Urinary bladder (tissue), 4 donors: ENCODE results near the gene CCAR1. TPM values are rescaled to one million over a fixed set of nuclear protein-coding genes. Genes with fewer than 3 reads are reported as not detected.
"Not testable (repeated sequence)": the region's sequence is repeated elsewhere in the genome, so short reads cannot be mapped to it uniquely, and the experiment has no call there.

Experiments used
- DNase-seq: peaks from one replicate; pipeline ENCODE4 v3.0.0-alpha.2; 2015; ENCODE audit errors: extremely low spot score
- H3K27ac ChIP-seq: one replicate; pipeline ENCODE4 v1.5.1; 2013; ENCODE audit warnings: low read depth, mild to moderate bottlenecking, moderate library complexity
- H3K36me3 ChIP-seq: one replicate; pipeline ENCODE4 v1.6.1; 2013; ENCODE audit warnings: mild to moderate bottlenecking, moderate library complexity; ENCODE audit not compliant: insufficient read depth
- H3K4me1 ChIP-seq: one replicate; pipeline ENCODE4 v1.6.1; 2013; ENCODE audit warnings: mild to moderate bottlenecking, moderate library complexity; ENCODE audit not compliant: insufficient read depth
- H3K4me3 ChIP-seq: one replicate; pipeline ENCODE4 v1.5.1; 2013; ENCODE audit warnings: low read depth, low read length
- WGBS: extraction: QIAGEN DNeasy Blood & Tissue Kit; methylation state at CpG from one replicate; pipeline ENCODE4 v1.1.7; 2013; 5-methylcytosine and 5-hydroxymethylcytosine counted together
- polyA plus RNA-seq: library from polyadenylated mRNA; stranded (reverse); fragments of 200-250 nt; gene quantifications from one replicate; pipeline ENCODE4 v1.2.3, GENCODE V29; 2013
- total RNA-seq: library from RNA; depleted of rRNA; stranded (reverse); fragments of >200 nt; gene quantifications from one replicate; pipeline ENCODE4 v1.2.3, GENCODE V29; 2014
- donor health status: healthy with polysubstance abuse.
- donor health status: healthy.

CCAR1 gene
- total and polyA plus RNA-seq, 2 donors: 21.7 to 57.1 TPM

- Histone ChIP-seq H3K4me3 (no peak overlapping the region), H3K27ac (no peak overlapping the region), H3K36me3 (peaks cover 2% of the 10 kb centered on the region), H3K4me1 (no peaks in the 10 kb centered on the region)
- DNase-seq: no peak
- 76% methylated on average over 1 of the region's 1 CpG for WGBS
Observed at GRCh38 chr10:68792115-68792514, 71.1 kb downstream of the CCAR1 start.

- no peak for DNase-seq
- H3K36me3 ChIP-seq: no peaks in the 10 kb centered on the region
Observed at GRCh38 chr10:68795886-68796532, 75.0 kb downstream of the CCAR1 start.

GRCh38 chr10:68796605-68797004 lies 75.6 kb downstream of the CCAR1 start:
- WGBS: 82% methylated on average over 3 of the region's 3 CpGs
- no peak for DNase-seq
- Histone ChIP-seq H3K4me3 (no peak overlapping the region), H3K36me3 (no peaks in the 10 kb centered on the region), H3K27ac (no peak overlapping the region), H3K4me1 (no peaks in the 10 kb centered on the region)

More at GRCh38 chr10:68795886-68796532, 75.0 kb downstream of the CCAR1 start:
- 95% methylated on average over 4 of the region's 4 CpGs for WGBS
- Histone ChIP-seq H3K4me3 (no peak overlapping the region), H3K4me1 (no peaks in the 10 kb centered on the region), H3K27ac (no peak overlapping the region)

- WGBS: 56% methylated on average over 2 of the region's 2 CpGs
- no peaks in the 10 kb centered on the region for H3K36me3 ChIP-seq
- H3K27ac ChIP-seq: no peak overlapping the region
- no peak overlapping the region for H3K4me3 ChIP-seq
- DNase-seq: no peak
- H3K4me1 ChIP-seq: no peaks in the 10 kb centered on the region
Observed at GRCh38 chr10:68800211-68800610, 79.2 kb downstream of the CCAR1 start.

DNA sequence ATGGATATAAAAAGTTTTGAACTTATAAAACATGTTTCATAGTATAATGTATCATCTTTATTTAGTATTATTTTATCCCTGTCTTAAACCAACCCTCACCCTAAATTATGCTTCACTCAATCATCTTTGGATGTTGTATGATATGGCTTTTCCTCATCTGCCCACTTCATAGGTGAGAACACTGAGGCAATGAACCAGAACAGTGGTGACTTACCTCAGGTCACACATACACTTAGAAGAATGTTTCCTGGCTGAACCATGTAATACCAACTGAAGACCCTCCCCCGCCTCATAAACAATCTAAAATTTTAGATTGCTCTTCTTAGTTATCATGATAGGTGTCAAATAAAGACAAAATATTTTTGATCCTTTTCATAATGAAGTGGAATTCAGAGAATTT lies 83.7 kb downstream of the CCAR1 start:
- no peaks in the 10 kb centered on the region for H3K4me1 ChIP-seq
- H3K27ac ChIP-seq: no peak overlapping the region
- H3K36me3 ChIP-seq: no peaks in the 10 kb centered on the region
- H3K4me3 ChIP-seq: no peak overlapping the region
- WGBS: 94% methylated on average over 1 of the region's 1 CpG
- no peak for DNase-seq

DNA sequence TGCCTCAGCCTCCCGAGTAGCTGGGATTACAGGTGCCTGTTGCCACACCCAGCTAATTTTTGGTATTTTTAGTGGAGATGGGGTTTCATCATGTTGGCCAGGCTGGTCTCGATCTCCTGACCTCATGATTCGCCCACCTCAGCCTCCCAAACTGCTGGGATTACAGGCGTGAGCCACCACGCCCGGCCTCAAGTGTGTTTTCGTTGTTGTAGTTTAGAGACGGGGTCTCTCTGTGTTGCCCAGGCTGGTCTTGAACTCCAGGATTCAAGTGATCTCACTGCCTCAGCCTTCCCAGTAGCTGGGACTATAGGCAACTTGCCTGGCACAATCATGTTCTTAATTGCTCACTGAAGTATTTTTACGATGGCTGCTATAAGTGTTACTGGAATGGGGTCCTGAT lies 89.8 kb downstream of the CCAR1 start:
- H3K4me1 ChIP-seq, H3K4me3 ChIP-seq, H3K27ac ChIP-seq, H3K36me3 ChIP-seq, DNase-seq: not testable (repeated sequence)
- WGBS: 94% methylated on average over 9 of the region's 9 CpGs

DNA sequence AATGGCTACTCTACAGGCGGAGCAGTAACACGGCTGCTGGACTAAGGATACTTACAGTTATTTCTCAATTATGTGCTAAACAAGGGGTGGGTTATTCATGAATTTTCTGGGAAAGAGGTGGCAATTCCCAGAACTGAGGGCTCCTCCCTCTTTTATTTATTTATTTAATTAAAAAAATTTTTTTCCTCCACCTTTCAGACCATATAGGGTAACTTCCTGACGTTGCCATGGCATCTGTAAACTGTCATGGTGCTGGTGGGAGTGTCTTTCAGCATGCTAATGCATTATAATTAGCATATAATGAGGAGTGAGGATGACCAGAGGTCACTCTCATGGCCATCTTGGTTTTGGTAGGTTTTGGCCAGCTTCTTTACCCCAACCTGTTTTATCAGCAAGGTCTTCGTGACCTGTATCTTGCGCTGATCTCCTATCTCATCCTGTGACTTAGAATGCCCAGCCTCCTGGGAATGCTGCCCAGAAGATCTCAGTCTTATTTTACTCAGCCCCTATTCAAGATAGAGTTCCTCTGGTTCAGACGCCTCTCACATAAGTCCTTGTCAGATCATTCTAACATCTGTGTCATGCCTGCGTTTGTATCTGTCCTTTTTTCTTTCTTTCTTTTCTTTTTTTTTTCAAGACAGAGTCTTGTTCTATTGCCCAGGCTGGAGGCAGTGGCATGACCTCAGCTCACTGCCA lies 90.4 kb downstream of the CCAR1 start:
- Histone ChIP-seq H3K4me3 (no peak overlapping the region), H3K27ac (no peak overlapping the region), H3K4me1 (no peaks in the 10 kb centered on the region), H3K36me3 (no peaks in the 10 kb centered on the region)
- DNase-seq: no peak
- 68% methylated on average over 7 of the region's 7 CpGs for WGBS

DNA sequence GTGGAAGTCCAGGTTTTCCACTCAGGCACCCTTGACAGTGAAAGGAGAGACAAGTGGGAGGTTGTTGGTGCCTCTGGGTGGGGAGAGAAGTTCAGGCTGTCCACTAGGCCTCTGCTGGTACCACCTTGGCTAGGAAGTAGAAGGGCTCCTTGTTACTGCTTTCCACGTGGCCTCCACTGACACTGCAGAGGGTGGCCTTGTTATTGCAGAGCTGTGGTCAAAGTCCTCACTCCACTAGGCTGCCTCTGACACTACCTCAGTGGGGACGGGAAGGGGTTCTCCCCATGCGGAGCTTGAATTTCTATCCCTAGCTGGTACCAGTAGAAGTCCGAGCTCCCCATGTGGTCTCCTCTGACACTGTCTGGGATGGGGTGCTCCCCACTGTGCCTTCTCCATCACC lies 91.4 kb downstream of the CCAR1 start:
- Histone ChIP-seq H3K27ac (no peak overlapping the region), H3K4me3 (no peak overlapping the region), H3K4me1 (no peaks in the 10 kb centered on the region), H3K36me3 (no peaks in the 10 kb centered on the region)
- 82% methylated on average over 4 of the region's 4 CpGs for WGBS
- no peak for DNase-seq

GRCh38 chr10:68813559-68813958 lies 92.5 kb downstream of the CCAR1 start:
- H3K4me3 ChIP-seq: no peak overlapping the region
- DNase-seq: no peak
- H3K27ac ChIP-seq: no peak overlapping the region
- H3K4me1 ChIP-seq: no peaks in the 10 kb centered on the region
- no peaks in the 10 kb centered on the region for H3K36me3 ChIP-seq

- Histone ChIP-seq H3K4me3 (no peak overlapping the region), H3K36me3 (no peaks in the 10 kb centered on the region), H3K27ac (no peak overlapping the region), H3K4me1 (no peaks in the 10 kb centered on the region)
- WGBS: 42% methylated on average over 4 of the region's 4 CpGs
- DNase-seq: no peak
Observed at GRCh38 chr10:68816796-68817412, 95.9 kb downstream of the CCAR1 start.

- H3K27ac ChIP-seq, H3K36me3 ChIP-seq, H3K4me1 ChIP-seq, DNase-seq, H3K4me3 ChIP-seq: not testable (repeated sequence)
- 98% methylated on average over 1 of the region's 1 CpG for WGBS
Observed at GRCh38 chr10:68820359-68820758, 99.3 kb downstream of the CCAR1 start.

- not testable (repeated sequence) for H3K27ac ChIP-seq, DNase-seq, H3K4me1 ChIP-seq, H3K4me3 ChIP-seq, H3K36me3 ChIP-seq
- WGBS: 91% methylated on average over 2 of the region's 2 CpGs
Observed at GRCh38 chr10:68822626-68823025, 101.6 kb downstream of the CCAR1 start.

DNA sequence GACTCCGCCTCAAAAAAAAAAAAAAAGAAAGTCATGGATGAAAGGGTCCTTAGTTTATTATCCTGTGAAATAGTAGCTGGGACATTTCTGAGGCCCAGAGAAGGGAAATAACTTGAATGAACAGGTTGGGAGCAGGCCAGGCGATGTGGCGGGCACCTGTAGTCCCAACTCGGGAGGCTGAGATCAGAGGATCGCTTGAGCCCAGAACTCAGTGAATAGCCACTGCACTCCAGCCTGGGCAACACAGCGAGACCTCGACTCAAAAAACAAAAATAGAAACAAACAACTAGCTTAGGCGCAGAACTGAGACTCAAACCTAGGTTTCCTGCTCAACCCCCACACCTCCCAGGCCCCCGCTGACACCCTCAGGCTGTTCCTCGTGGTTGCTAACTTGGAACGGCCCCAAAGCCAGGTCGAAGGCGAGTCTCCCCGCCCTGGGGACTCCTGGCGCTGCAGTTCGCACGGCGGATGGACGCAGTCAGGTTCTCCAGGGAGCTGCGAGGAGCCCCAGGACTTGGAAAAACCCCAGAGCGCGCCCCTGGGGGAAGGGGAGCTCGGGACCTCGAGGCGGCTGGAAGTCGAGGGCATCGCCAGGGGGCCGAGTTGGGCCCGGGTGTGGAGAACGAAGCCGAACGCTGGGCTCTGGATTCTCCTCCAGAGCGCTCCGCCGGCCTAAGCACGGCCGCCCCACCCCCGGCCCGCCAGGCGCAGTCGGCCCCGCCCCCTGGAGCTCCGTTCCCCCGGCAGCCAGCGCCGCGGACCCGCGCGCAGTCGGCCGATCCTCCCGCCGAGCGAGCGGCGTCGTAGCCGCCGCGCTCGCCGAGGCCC lies 105.9 kb downstream of the CCAR1 start, which contains the start of gene STOX1:
Gene STOX1, plus strand, starts transcription at position 768 of the 828 bp plus-strand sequence. CDS start 93 bp downstream, outside the sequence.
- 5% methylated on average over 63 of the region's 63 CpGs for WGBS
- H3K4me3 ChIP-seq: peak within 1 kb of the TSS; percentile 67
- H3K27ac ChIP-seq: no peak within 1 kb of the TSS
- no peaks in the 10 kb centered on the region for H3K36me3 ChIP-seq
- H3K4me1 ChIP-seq: no peaks in the 10 kb centered on the region
- peak; percentile 17 for DNase-seq
